NCI-H2196 treated with DMSO at 0.1 percent for 48 hours (cell line): ENCODE measurements around the gene ELF5.
A peak's percentile ranks its signal among the peaks of the same experiment; 100 is the strongest.

Experiments used
- DNase-seq: peaks from one replicate; lab custom pipeline; 2025; ENCODE audit not compliant: unreplicated experiment; lab: John Stamatoyannopoulos, UW

Gene ELF5

GRCh38 chr11:34458525-34458924, 55.1 kb downstream of the ELF5 start:
- DNase-seq: no peak

GRCh38 chr11:34457607-34458006, 56.0 kb downstream of the ELF5 start:
- no peak for DNase-seq

- no peak for DNase-seq
Observed at GRCh38 chr11:34454308-34455032, 59.1 kb downstream of the ELF5 start.

DNA sequence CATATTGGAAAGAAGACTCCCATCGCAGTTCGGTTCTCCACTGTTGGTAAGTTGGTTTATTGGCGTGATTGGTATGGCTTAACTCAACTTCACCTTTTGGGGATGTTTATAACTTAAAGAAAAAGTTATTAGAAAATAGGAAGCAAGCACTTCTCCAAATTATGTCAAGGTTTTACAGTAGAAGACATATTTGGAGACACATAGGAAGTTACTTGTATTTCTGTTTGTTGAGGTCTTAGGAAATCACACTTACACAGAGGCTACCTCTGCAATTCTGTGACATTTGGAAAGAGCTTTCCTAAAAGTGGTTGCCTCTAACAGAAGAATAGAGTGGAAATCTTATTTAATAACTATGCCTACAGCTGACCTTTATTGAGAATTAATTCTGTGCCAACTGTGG, 62.5 kb downstream of the ELF5 start:
- no peak for DNase-seq

- DNase-seq: no peak
Observed at GRCh38 chr11:34449013-34449412, 64.6 kb downstream of the ELF5 start.

- DNase-seq: no peak
Observed at GRCh38 chr11:34448223-34448994, 65.2 kb downstream of the ELF5 start.

GRCh38 chr11:34447044-34447443, 66.5 kb downstream of the ELF5 start:
- DNase-seq: no peak

DNA sequence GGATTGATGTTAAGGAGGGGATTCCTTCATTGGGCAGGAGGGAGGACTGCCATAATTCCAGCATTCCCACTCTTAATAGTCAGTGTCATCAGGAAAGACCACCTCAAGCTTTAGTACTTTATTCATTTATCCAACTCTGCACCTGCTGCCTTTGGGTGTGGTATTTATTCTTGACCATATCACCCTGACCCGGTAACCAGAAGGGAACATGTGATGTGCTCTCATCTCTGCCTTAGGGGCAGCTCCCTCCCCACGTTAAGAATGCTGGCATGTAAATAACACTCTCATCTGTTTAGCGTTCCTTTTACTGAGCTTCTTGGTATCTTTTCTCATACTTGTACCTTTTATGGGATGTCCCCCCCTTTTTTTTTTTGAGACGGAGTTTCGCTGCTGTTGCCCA, 67.2 kb downstream of the ELF5 start:
- DNase-seq: no peak

- no peak for DNase-seq
Observed at GRCh38 chr11:34445956-34446355, 67.6 kb downstream of the ELF5 start.

- DNase-seq: no peak
Observed at GRCh38 chr11:34444428-34444827, 69.2 kb downstream of the ELF5 start.

DNA sequence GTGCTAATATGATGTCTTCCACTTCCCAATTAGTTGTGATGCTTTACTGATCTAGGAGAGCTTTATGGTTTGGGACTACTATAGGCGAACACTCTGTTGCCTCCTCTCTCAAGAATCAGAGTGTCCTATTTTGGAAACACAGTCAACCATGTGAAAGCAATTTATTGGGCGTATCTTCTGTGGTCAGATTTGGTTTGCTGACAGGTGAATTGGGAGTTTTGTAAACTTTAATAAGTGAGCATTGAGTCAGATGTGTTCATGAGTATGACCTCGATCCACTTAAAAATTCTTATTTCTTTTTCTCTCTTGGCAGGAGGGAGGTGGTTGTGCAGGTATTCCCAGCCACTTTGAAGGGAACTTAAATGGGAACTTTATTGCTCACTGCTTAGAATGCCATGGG, 70.5 kb downstream of the ELF5 start:
- DNase-seq: no peak

DNA sequence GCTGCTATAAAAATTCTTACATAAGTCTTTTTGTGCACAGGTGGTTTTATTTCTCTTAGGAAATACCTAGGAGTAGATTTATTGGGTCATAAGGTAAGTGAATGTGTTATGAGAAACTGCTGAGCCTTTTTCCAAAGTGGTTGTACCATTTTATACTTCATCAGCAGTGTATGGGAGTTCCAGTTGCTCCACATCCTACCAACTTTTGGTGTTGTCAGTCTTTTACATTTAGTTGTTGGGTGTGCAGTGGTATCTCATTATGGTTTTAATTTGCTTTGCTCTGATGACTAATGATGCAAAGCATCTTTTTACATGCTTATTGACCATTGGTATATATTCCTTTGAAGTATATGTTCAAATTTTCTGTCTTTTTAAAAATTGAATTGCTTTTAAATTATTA, 71.8 kb downstream of the ELF5 start:
- no peak for DNase-seq

DNA sequence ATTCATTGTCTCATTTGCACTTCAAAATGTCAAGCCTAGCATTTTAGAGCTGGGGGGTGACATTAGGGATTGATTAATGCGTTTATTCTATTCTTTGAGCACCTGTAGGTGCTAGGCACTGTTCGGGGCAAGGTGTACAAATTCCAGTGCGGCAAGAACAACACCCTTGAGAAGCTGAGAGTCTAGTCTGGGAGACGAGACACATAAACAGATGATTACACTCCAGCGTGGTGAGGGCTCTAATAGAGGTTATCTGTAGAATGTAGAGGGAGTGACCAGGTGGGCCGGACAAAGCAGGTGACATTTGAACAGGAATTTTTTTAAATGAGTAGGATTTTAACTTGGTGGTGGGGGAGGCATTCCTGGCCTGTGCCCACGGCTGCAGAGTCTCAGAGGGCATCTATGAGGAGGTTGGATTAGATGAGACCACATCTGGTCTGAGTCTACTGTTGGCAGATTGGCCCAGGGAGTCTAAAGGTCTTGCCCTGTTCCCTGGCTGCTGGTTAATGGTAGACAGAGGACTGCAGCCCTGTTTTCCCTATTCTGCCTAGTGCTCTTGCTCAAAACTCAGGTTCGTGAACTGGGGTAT, 73.9 kb downstream of the ELF5 start:
- DNase-seq: no peak

DNA sequence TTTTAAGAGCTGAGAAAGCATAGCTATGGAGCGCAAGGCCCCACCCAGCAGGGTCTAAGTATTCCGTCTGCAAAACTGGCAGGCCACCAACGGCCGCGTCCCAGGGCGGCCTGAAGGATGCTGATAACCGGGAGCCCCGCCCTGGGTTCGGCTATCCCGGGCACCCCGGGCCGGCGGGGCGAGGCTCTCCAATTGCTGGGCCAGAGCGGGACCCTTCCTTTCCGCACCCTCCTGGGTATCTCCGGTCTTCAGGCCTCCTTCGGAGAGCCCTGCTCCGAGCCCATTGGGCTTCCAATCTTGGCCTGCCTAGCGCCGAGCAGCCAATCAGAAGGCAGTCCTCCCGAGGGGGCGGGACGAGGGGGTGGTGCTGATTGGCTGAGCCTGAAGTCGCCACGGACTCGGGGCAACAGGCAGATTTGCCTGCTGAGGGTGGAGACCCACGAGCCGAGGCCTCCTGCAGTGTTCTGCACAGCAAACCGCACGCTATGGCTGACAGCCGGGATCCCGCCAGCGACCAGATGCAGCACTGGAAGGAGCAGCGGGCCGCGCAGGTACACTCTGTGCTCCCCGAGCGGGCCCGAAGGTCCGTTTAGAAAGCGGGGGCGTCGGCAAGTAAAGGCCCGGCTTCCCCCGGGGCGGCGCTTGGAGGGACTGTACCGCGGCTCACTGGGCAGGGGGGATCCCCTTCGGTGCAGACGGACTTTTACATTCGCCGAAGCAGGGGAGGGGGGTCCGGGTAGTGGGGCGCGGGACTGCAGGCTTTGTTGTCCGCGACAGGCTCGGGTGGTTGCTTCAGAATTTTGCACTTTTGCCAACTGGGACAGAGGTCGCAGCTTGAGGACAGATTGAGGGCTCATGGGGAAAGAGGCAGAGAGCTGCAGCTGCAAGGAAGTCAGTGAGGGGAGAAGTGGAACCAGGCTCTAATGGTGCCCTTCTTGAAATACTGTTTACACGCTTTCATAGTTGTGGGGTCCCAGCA, 74.8 kb downstream of the ELF5 start, which contains the start of gene CAT:
TSS of gene CAT (plus strand) at position 406 of the 979 bp plus-strand sequence. CDS start at position 486, 80 bp downstream.
- DNase-seq: peak; percentile 91

- DNase-seq: no peak
Observed at GRCh38 chr11:34437224-34438125, 76.1 kb downstream of the ELF5 start.

DNA sequence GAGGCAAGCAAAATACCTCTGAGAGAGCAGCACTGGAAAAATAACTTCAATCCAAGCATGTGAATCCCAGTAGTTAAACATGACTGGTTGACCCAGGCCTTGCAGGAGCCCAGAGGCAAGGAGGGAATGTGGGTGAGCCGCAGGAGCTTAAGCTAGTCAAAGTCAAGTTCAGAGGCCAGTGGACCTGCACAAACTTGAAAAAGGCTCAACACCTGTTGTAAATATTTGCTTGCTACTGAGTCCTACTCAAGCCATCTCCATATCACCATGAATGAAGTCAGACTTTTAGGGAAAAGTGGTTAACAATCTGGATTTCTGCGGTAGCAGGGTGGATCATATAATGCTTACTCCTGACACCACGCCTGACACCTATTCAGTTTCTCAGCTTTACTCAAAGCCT, 79.7 kb downstream of the ELF5 start:
- DNase-seq: no peak

GRCh38 chr11:34432822-34433221, 80.8 kb downstream of the ELF5 start:
- DNase-seq: no peak

GRCh38 chr11:34431979-34432378, 81.6 kb downstream of the ELF5 start:
- no peak for DNase-seq
